Activated CD8-positive, alpha-beta T cell treated with anti-CD3 and anti-CD28 coated beads, Interleukin-2, amount 10 ng/mL, durations not matched to agents 7 days and 5 days (primary cell): ENCODE data around the gene ENPP5. TPM values are rescaled to one million over a fixed set of nuclear protein-coding genes. Genes with fewer than 3 reads are reported as not detected.

Experiments
- ATAC-seq: fragments of 150-1000 bp; cut with Tn5 transposase; one replicate; pipeline ENCODE4 v1.10.0; 2021; ENCODE audit warnings: moderate library complexity
- CTCF ChIA-PET: fragments of 350-600 bp; sonication (Branson Sonifier 250); formaldehyde crosslinking; loops from one replicate; lab custom pipeline; 2021; ENCODE audit warnings: antibody characterized with exemption; lab: Charles Lee
- POLR2A ChIA-PET: fragments of 350-600 bp; sonication (Branson Sonifier 250); formaldehyde crosslinking; loops from one replicate; lab custom pipeline; 2021; ENCODE audit warnings: antibody characterized with exemption; lab: Charles Lee
- DNase-seq: peaks from one replicate; pipeline ENCODE4 v3.0.0-alpha.2; 2020
- H3K27ac Mint-ChIP-seq: one replicate; pipeline ENCODE4 v1.8.0; 2021; ENCODE audit warnings: mild to moderate bottlenecking, mixed read lengths
- H3K27me3 Mint-ChIP-seq: one replicate; pipeline ENCODE4 v1.8.0; 2021; ENCODE audit warnings: low read depth, mixed read lengths
- H3K36me3 Mint-ChIP-seq: one replicate; pipeline ENCODE4 v1.8.0; 2021; ENCODE audit warnings: low read depth, mixed read lengths
- H3K4me1 Mint-ChIP-seq: one replicate; pipeline ENCODE4 v1.8.0; 2021; ENCODE audit warnings: low read depth, mixed read lengths
- H3K4me3 Mint-ChIP-seq: one replicate; pipeline ENCODE4 v1.8.0; 2021; ENCODE audit warnings: mild to moderate bottlenecking, mixed read lengths
- H3K9me3 Mint-ChIP-seq: one replicate; pipeline ENCODE4 v1.8.0; 2022; ENCODE audit warnings: mixed read lengths; ENCODE audit not compliant: insufficient read depth
- total RNA-seq, 2 experiments: library from RNA; stranded (reverse); gene quantifications; one replicate each; pipeline ENCODE4 v1.2.3, GENCODE V29; 2021

The ENPP5 gene, protein sequence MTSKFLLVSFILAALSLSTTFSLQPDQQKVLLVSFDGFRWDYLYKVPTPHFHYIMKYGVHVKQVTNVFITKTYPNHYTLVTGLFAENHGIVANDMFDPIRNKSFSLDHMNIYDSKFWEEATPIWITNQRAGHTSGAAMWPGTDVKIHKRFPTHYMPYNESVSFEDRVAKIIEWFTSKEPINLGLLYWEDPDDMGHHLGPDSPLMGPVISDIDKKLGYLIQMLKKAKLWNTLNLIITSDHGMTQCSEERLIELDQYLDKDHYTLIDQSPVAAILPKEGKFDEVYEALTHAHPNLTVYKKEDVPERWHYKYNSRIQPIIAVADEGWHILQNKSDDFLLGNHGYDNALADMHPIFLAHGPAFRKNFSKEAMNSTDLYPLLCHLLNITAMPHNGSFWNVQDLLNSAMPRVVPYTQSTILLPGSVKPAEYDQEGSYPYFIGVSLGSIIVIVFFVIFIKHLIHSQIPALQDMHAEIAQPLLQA
- total RNA-seq, result not detected

DNA sequence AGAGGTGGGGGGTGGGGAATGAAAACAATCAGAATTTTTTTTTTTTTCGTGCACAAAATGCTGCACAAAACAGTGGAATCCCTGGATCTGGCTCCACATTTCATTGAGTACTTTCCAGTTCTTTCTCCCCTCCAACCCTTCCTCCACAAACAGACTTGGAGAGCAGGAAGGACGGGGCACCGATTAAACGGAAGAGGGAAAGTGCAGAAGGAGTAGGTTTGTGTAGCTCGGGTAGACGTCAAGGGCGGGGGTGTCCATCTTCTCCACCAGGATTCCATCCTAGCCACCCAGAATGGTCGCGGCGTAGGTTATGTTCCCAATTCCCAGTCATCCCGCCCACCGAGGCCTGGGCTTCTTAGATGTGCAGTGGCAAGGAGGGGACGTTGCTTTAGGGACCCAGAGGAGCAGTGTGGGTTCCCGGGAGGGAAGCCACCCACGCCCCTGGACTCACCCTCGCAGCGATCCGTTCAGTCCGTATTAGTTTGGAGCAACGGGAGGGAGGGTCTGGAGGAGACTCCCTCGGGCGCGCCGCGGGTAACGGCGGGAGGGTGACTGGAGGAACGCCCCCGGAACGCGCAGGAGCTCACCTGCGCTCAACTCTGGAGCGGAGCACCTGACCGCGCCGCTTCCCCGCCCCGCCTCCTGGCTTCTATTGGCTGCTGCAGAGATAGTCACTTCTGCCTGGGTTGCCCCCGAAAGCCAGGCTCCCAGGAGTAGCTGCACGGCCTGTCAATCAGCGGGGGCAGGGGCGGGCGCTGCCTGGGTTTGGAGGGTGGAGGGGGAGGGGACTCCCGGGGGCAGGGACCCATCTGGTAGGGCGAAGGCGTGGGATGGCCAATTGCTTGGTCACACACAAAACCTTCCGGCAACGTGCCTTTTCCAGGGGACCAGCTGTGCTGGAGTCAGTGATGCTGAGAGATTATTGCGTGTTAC lies at the start of gene ENPP5:
ENPP5 (minus strand) TSS at position 624 of the 933 bp plus-strand sequence. CDS start 2,718 bp downstream, outside the sequence.
- Mint-ChIP-seq H3K36me3 (no peaks in the 10 kb centered on the region), H3K4me3 (peak within 1 kb of the TSS; percentile 68), H3K9me3 (no peaks in the 10 kb centered on the region), H3K27me3 (peaks cover 44% of the 10 kb centered on the region), H3K4me1 (peaks cover 27% of the 10 kb centered on the region), H3K27ac (no peak within 1 kb of the TSS)
- ATAC-seq, result peak; percentile 81
- ChIA-PET POLR2A (interaction anchor here (0.6 kb wide), 1 partner anchor 10 kb away, joined by 3 read pairs; no protein-coding TSS in a partner anchor), CTCF (interaction anchor here (0.9 to 2.0 kb wide), 3 partner anchors 41 to 80 kb away, joined by 3 to 8 read pairs (median 3); partner anchors contain the start of gene ENPP4)
- DNase-seq, result peak; percentile 67

DNA sequence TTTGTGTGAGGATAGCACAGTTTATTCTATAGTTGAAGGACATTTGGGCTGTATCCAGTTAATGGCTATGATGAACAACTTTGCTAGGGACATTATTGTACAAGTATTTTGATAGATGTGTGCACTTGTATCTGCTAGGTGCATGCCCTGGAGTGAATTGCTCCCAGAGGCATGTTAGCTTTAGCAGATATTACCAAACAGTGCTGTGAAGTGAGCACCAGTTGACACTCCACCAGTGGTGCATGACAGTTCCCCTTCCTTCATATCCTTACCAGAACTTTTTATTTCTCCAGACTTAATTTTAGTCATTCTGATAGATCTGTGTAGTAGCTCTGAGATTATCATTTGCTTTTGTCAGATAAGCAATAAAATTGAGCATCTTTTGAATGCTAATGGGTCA lies 48.9 kb upstream of the ENPP5 start:
- CTCF ChIA-PET, result interaction anchor here (1.6 kb wide), 1 partner anchor 191 kb away, joined by 5 read pairs; no protein-coding TSS in a partner anchor
- Mint-ChIP-seq H3K9me3 (no peaks in the 10 kb centered on the region), H3K4me1 (peaks cover 7% of the 10 kb centered on the region), H3K36me3 (no peaks in the 10 kb centered on the region), H3K27me3 (peaks cover 2% of the 10 kb centered on the region), H3K4me3 (no peak overlapping the region), H3K27ac (no peak overlapping the region)
- no peak for ATAC-seq
- POLR2A ChIA-PET, result no interaction called here
- DNase-seq, result no peak

DNA sequence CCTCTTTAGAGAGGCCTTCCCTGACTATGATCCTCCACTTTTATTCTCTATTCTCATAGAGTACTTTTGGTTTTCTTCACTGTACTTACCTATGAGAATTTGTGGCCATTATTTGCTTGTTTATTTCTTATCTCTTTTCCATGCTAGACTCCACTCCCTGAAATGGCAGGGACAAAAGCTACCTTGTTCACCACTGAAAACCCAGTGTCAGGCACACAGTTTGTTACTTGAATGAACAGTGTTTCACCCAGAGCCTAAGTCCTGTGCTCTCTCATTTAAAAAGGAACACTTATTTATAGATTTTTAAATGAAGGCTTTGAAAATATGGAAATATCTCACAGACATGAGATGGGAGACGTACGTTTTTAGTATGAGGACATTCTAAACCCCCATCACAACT lies 47.7 kb upstream of the ENPP5 start:
- H3K4me1 Mint-ChIP-seq, result peaks cover 7% of the 10 kb centered on the region
- DNase-seq, result no peak
- POLR2A ChIA-PET, result no interaction called here
- peaks cover 2% of the 10 kb centered on the region for H3K27me3 Mint-ChIP-seq
- CTCF ChIA-PET, result interaction anchor here (1.1 to 1.6 kb wide), 2 partner anchors 128 to 192 kb away, joined by 3 to 5 read pairs; no protein-coding TSS in a partner anchor
- no peak overlapping the region for H3K4me3 Mint-ChIP-seq
- no peak overlapping the region for H3K27ac Mint-ChIP-seq
- no peak for ATAC-seq
- no peaks in the 10 kb centered on the region for H3K36me3 Mint-ChIP-seq
- no peaks in the 10 kb centered on the region for H3K9me3 Mint-ChIP-seq

DNA sequence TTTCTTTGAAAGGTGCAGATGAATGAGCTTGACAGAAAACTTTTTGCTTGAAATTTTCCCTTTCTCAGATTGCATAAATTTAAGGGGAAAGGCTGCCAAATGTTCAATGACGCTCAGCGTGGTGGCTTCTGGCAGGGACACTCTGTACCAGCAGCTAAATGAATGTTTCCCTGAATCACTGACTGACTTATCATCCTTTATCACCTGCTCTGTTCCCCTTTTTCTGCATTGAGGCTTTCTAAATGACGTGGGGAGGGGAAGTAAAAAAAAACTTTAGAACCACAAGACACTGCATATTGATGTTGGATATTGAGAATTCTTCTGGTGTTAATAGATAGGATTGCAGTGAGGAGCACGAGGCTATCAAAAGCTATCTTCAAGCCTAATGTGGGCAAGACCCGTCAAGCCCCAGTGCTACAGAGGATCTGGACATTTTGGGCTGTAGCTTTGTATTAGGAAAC lies 46.9 kb upstream of the ENPP5 start:
- H3K27ac Mint-ChIP-seq, result no peak overlapping the region
- CTCF ChIA-PET, result interaction anchor here (1.1 kb wide), 1 partner anchor 128 kb away, joined by 3 read pairs; no protein-coding TSS in a partner anchor
- H3K27me3 Mint-ChIP-seq, result peaks cover 2% of the 10 kb centered on the region
- no peaks in the 10 kb centered on the region for H3K36me3 Mint-ChIP-seq
- no peak overlapping the region for H3K4me3 Mint-ChIP-seq
- ATAC-seq (no peak), DNase-seq (no peak)
- POLR2A ChIA-PET, result no interaction called here
- no peaks in the 10 kb centered on the region for H3K9me3 Mint-ChIP-seq
- H3K4me1 Mint-ChIP-seq, result peaks cover 7% of the 10 kb centered on the region

DNA sequence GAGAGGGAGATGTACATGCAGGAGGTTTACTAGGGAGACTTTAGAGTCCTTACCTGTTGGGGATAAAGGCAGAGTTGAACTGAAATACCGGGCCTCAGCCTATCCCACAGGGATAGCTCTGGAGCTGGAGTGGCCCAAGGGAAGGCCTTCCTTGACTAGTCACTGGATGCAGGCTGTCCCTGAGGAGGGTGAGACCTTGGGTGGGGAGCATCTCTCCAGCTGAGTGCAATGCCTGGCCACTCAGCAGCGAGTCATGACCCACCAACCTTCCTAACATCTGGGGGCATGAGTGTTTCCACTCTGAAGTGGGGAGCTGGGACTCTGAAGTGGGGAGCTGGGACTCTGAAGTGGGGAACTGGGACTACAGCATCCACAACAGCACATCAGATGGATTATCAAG lies 46.1 kb upstream of the ENPP5 start:
- Mint-ChIP-seq H3K4me1 (peaks cover 7% of the 10 kb centered on the region), H3K36me3 (no peaks in the 10 kb centered on the region), H3K9me3 (no peaks in the 10 kb centered on the region), H3K27ac (no peak overlapping the region), H3K27me3 (peaks cover 2% of the 10 kb centered on the region), H3K4me3 (no peak overlapping the region)
- ChIA-PET POLR2A (no interaction called here), CTCF (interaction anchor here (1.3 kb wide), 1 partner anchor 194 kb away, joined by 3 read pairs; no protein-coding TSS in a partner anchor)
- no peak for DNase-seq
- no peak for ATAC-seq

DNA sequence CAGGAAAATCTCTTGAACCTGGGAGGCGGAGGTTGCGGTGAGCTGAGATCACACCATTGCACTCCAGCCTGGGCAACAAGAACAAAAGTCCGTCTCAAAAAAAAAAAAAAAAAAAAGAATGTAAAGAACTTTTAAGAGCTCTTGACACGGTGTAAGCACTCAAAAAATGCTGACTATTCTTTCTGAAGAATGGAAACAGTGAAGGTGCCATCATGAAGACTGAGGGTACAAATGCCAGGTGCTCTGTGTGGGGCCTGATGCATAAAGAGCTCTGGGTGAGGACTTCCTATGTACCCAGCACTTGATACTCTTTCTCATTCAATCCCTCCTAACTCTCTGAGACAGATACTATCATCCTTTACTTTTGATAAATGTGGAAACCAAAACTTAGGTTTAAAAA lies 45.0 kb upstream of the ENPP5 start:
- ChIA-PET CTCF (interaction anchor here (1.3 kb wide), 1 partner anchor 195 kb away, joined by 3 read pairs; no protein-coding TSS in a partner anchor), POLR2A (no interaction called here)
- no peak overlapping the region for H3K27ac Mint-ChIP-seq
- H3K27me3 Mint-ChIP-seq, result peaks cover 2% of the 10 kb centered on the region
- DNase-seq, result no peak
- no peaks in the 10 kb centered on the region for H3K9me3 Mint-ChIP-seq
- H3K4me3 Mint-ChIP-seq, result no peak overlapping the region
- H3K36me3 Mint-ChIP-seq, result no peaks in the 10 kb centered on the region
- ATAC-seq, result no peak
- peaks cover 5% of the 10 kb centered on the region for H3K4me1 Mint-ChIP-seq

DNA sequence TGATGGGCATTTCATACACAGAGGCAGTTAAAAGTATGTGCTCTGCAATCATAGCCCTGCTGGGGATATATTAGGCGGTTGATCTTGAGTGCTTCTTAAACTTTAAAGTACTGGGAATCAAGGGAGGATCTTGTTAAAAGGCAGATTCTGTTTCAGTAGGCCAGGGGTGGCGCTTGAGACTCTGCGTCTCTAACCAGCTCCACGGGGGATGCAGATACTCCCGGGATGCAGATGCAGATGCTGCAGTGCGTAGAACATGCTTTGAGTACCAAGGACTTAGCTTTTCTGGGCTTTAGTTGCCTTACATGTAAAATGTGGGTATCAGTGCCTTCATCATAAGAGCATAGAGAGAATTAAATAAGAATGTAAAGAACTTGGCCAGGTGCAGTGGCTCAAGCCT lies 44.4 kb upstream of the ENPP5 start:
- Mint-ChIP-seq H3K27ac (no peak overlapping the region), H3K27me3 (peaks cover 7% of the 10 kb centered on the region), H3K9me3 (no peaks in the 10 kb centered on the region), H3K4me1 (no peaks in the 10 kb centered on the region), H3K36me3 (no peaks in the 10 kb centered on the region), H3K4me3 (no peak overlapping the region)
- ChIA-PET POLR2A (no interaction called here), CTCF (interaction anchor here (1.5 kb wide), 1 partner anchor 125 kb away, joined by 5 read pairs; no protein-coding TSS in a partner anchor)
- no peak for ATAC-seq
- DNase-seq, result no peak

DNA sequence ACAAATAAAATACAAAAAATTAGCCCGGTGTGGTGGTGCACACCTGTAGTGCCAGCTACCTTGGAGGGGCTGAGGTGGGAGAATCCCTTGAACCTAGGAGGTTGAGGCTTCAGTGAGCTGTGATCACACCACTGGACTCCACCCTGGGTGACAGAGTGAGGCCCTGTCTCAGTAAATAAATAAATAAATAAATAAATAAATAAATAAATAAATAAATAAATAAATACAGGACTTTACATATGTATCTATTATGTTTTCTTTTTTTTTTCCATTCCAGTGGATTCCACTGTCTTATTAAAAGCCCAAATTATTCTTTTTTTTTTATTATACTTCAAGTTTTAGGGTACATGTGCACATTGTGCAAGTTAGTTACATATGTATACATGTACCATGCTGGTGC lies 41.1 kb upstream of the ENPP5 start:
- ChIA-PET POLR2A (no interaction called here), CTCF (no interaction called here)
- Mint-ChIP-seq H3K36me3 (no peaks in the 10 kb centered on the region), H3K27me3 (peaks cover 15% of the 10 kb centered on the region), H3K4me3 (no peak overlapping the region), H3K9me3 (no peaks in the 10 kb centered on the region), H3K4me1 (no peaks in the 10 kb centered on the region), H3K27ac (no peak overlapping the region)
- ATAC-seq (no peak), DNase-seq (no peak)

DNA sequence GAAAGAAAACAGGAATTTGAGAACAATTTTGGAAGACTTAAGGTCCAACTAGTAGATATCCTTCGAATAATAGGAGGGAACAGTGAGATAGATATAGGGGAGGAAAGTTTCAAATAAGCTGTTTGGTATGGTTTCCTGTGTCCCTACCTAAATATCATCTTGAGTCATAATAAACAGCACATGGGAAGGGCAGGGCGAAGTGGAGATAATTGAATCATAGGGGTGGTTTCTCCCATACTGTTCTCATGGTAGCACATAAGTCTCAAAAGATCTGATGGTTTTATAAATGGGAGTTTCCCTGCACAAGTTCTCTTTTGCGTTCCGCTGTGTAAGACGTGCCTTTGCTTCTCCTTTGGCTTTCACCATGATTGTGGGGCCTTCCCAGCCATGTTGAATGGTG lies 39.5 kb upstream of the ENPP5 start:
- ChIA-PET POLR2A (no interaction called here), CTCF (no interaction called here)
- Mint-ChIP-seq H3K4me1 (no peaks in the 10 kb centered on the region), H3K27ac (no peak overlapping the region), H3K4me3 (no peak overlapping the region), H3K9me3 (no peaks in the 10 kb centered on the region), H3K27me3 (peaks cover 13% of the 10 kb centered on the region), H3K36me3 (no peaks in the 10 kb centered on the region)
- DNase-seq (no peak), ATAC-seq (no peak)

DNA sequence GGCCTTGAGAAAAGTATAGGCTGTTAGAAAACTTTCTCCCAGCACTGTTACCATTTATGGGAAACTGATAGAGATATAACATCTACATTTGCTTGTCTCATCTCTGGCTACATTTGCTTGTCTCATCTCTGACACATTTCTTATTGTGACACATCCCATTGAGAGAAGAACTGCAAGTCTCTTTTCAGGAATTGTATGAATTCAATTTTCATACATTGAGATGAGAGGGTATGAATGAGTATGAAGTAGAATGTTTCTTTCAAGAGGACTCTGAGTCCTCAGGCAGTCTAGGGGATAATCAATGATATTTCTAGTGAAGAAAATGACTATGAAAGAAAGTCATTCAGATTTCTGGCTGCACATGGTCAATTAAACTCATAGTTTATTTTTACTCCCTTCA lies 37.5 kb upstream of the ENPP5 start:
- no peaks in the 10 kb centered on the region for H3K4me1 Mint-ChIP-seq
- H3K27ac Mint-ChIP-seq, result no peak overlapping the region
- CTCF ChIA-PET, result interaction anchor here (1.0 to 1.2 kb wide), 2 partner anchors 12 to 118 kb away, joined by 3 to 4 read pairs; no protein-coding TSS in a partner anchor
- no peak for DNase-seq
- H3K36me3 Mint-ChIP-seq, result no peaks in the 10 kb centered on the region
- POLR2A ChIA-PET, result no interaction called here
- peaks cover 13% of the 10 kb centered on the region for H3K27me3 Mint-ChIP-seq
- H3K9me3 Mint-ChIP-seq, result no peaks in the 10 kb centered on the region
- no peak overlapping the region for H3K4me3 Mint-ChIP-seq
- ATAC-seq, result no peak

DNA sequence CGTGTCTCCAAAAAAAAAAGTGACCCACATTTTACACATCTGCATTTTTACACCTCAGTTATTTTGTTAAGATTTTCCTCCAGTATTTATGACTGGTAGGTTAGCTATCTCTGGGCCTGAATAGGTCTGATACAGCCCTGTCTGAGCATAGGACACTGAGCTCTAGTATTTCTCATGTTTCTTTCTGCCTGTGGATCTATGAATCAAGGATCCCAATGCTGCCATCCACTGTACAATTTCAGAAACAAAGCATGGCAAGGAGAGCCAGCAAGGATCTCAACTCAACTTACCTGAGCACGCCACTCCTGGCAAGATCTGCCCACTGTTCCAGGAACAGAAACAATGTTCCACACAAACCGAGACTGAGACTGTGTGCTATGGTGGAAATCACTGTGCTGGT lies 36.4 kb upstream of the ENPP5 start:
- Mint-ChIP-seq H3K4me3 (no peak overlapping the region), H3K36me3 (no peaks in the 10 kb centered on the region), H3K27ac (no peak overlapping the region), H3K9me3 (no peaks in the 10 kb centered on the region), H3K4me1 (no peaks in the 10 kb centered on the region), H3K27me3 (peaks cover 13% of the 10 kb centered on the region)
- DNase-seq (no peak), ATAC-seq (no peak)
- ChIA-PET POLR2A (no interaction called here), CTCF (interaction anchor here (1.0 kb wide), 1 partner anchor 117 kb away, joined by 3 read pairs; no protein-coding TSS in a partner anchor)
